Measurements from ENCODE around the gene EXO1.
A peak's percentile ranks its signal among the peaks of the same experiment; 100 is the strongest.
"Not testable (repeated sequence)": the region's sequence is repeated elsewhere in the genome, so short reads cannot be mapped to it uniquely, and the experiment has no call there.

The EXO1 gene

GRCh38 chr1:241849345-241849695, 1.3 kb downstream of the EXO1 start:
- Histone ChIP-seq H3K4me3 (replicated peaks; ENCODE audit: insufficient read depth, low read length) (peak overlapping the region; percentile 89), H3K27me3 (ENCODE audit: insufficient read depth, poor library complexity, severe bottlenecking) (no peaks in the 10 kb centered on the region), H3K27ac (replicated peaks) (no peak overlapping the region)
- TF ChIP-seq SPI1 (IDR thresholded peaks at IDR 0.05; ENCODE audit: borderline replicate concordance, low read depth): no peak
- DNase-seq (ENCODE audit: low read depth in 1 of 2, low spot score in 1 of 2): no peak

- not testable (repeated sequence) for H3K27me3 ChIP-seq (ENCODE audit: insufficient read depth, poor library complexity, severe bottlenecking); DNase-seq (ENCODE audit: low read depth in 1 of 2, low spot score in 1 of 2); H3K27ac ChIP-seq (replicated peaks)
Measured at GRCh38 chr1:241855545-241856140, 7.6 kb downstream of the EXO1 start.

GRCh38 chr1:241857131-241857530, 9.1 kb downstream of the EXO1 start:
- Histone ChIP-seq H3K4me3 (replicated peaks; ENCODE audit: insufficient read depth, low read length) (no peak overlapping the region), H3K27me3 (ENCODE audit: insufficient read depth, poor library complexity, severe bottlenecking) (no peaks in the 10 kb centered on the region), H3K27ac (replicated peaks) (no peak overlapping the region)
- TF ChIP-seq POLR2AphosphoS5 (IDR thresholded peaks at IDR 0.05; ENCODE audit: low read depth): no peak
- TF ChIP-seq REST (IDR thresholded peaks at IDR 0.05; ENCODE audit: insufficient replicate concordance, low read depth): no peak
- TF ChIP-seq GABPA (IDR thresholded peaks at IDR 0.05; ENCODE audit: low read depth): no peak
- TF ChIP-seq CTCF (IDR thresholded peaks at IDR 0.05; ENCODE audit: insufficient read depth, low read length): no peak
- TF ChIP-seq SPI1 (IDR thresholded peaks at IDR 0.05; ENCODE audit: borderline replicate concordance, low read depth): no peak
- DNase-seq (ENCODE audit: low read depth in 1 of 2, low spot score in 1 of 2): no peak

More at GRCh38 chr1:241855545-241856140, 7.6 kb downstream of the EXO1 start:
- not testable (repeated sequence) for H3K4me3 ChIP-seq (replicated peaks; ENCODE audit: insufficient read depth, low read length)

GRCh38 chr1:241860922-241861321, 12.9 kb downstream of the EXO1 start:
- H3K27me3 ChIP-seq (ENCODE audit: insufficient read depth, poor library complexity, severe bottlenecking): no peaks in the 10 kb centered on the region
- TF ChIP-seq SPI1 (IDR thresholded peaks at IDR 0.05; ENCODE audit: borderline replicate concordance, low read depth): no peak
- no peak for TF ChIP-seq REST (IDR thresholded peaks at IDR 0.05; ENCODE audit: insufficient replicate concordance, low read depth)
- no peak for TF ChIP-seq CTCF (IDR thresholded peaks at IDR 0.05; ENCODE audit: insufficient read depth, low read length)
- TF ChIP-seq POLR2AphosphoS5 (IDR thresholded peaks at IDR 0.05; ENCODE audit: low read depth): no peak
- TF ChIP-seq GABPA (IDR thresholded peaks at IDR 0.05; ENCODE audit: low read depth): no peak
- H3K4me3 ChIP-seq (replicated peaks; ENCODE audit: insufficient read depth, low read length): no peak overlapping the region
- DNase-seq (ENCODE audit: low read depth in 1 of 2, low spot score in 1 of 2): no peak
- no peak overlapping the region for H3K27ac ChIP-seq (replicated peaks)

- TF ChIP-seq CTCF (IDR thresholded peaks at IDR 0.05; ENCODE audit: insufficient read depth, low read length) (no peak), POLR2AphosphoS5 (IDR thresholded peaks at IDR 0.05; ENCODE audit: low read depth) (no peak), SPI1 (IDR thresholded peaks at IDR 0.05; ENCODE audit: borderline replicate concordance, low read depth) (no peak)
- Histone ChIP-seq H3K27me3 (ENCODE audit: insufficient read depth, poor library complexity, severe bottlenecking) (no peaks in the 10 kb centered on the region), H3K4me3 (replicated peaks; ENCODE audit: insufficient read depth, low read length) (no peak overlapping the region), H3K27ac (replicated peaks) (no peak overlapping the region)
- no peak for DNase-seq (ENCODE audit: low read depth in 1 of 2, low spot score in 1 of 2)
Measured at GRCh38 chr1:241869022-241869421, 21.0 kb downstream of the EXO1 start.

Measured in HL-60 (cell line).